Measurements from ENCODE around the gene ACAA1.

The ACAA1 gene

GRCh38 chr3:38117163-38117716 is 19.7 kb downstream of the ACAA1 start:
- Histone ChIP-seq H3K4me3 (ENCODE audit: low read depth, low read length) (no peak overlapping the region), H3K9me3 (ENCODE audit: severe bottlenecking) (no peaks in the 10 kb centered on the region), H3K27ac (no peak overlapping the region), H3K36me3 (peaks cover 8% of the 10 kb centered on the region; the same call in 1 of the 2 replicates), H3K27me3 (ENCODE audit: insufficient read depth, low read depth, severe bottlenecking) (no peaks in the 10 kb centered on the region)
- no peak for DNase-seq
- TF ChIP-seq CTCF (IDR thresholded peaks at IDR 0.05; ENCODE audit: low read depth, low read length) = no peak

GRCh38 chr3:38116471-38117162 is 20.3 kb downstream of the ACAA1 start:
- no peak overlapping the region for H3K27ac ChIP-seq
- no peak overlapping the region for H3K4me3 ChIP-seq (ENCODE audit: low read depth, low read length)
- H3K36me3 ChIP-seq = peaks cover 7% of the 10 kb centered on the region; the same call in 1 of the 2 replicates
- no peak for DNase-seq
- H3K27me3 ChIP-seq (ENCODE audit: insufficient read depth, low read depth, severe bottlenecking) = no peaks in the 10 kb centered on the region
- H3K9me3 ChIP-seq (ENCODE audit: severe bottlenecking) = no peaks in the 10 kb centered on the region
- TF ChIP-seq CTCF (IDR thresholded peaks at IDR 0.05; ENCODE audit: low read depth, low read length) = peak; percentile 32; the same call in 1 of the 2 replicates

GRCh38 chr3:38115645-38116427 is 21.1 kb downstream of the ACAA1 start:
- no peak overlapping the region for H3K27ac ChIP-seq
- no peaks in the 10 kb centered on the region for H3K9me3 ChIP-seq (ENCODE audit: severe bottlenecking)
- H3K36me3 ChIP-seq = peaks cover 2% of the 10 kb centered on the region; the same call in 1 of the 2 replicates
- no peaks in the 10 kb centered on the region for H3K27me3 ChIP-seq (ENCODE audit: insufficient read depth, low read depth, severe bottlenecking)
- DNase-seq = no peak
- H3K4me3 ChIP-seq (ENCODE audit: low read depth, low read length) = no peak overlapping the region
- no peak for TF ChIP-seq CTCF (IDR thresholded peaks at IDR 0.05; ENCODE audit: low read depth, low read length)

- Histone ChIP-seq H3K9me3 (ENCODE audit: severe bottlenecking) (no peaks in the 10 kb centered on the region), H3K36me3 (no peaks in the 10 kb centered on the region), H3K27ac (no peak overlapping the region), H3K4me3 (ENCODE audit: low read depth, low read length) (no peak overlapping the region), H3K27me3 (ENCODE audit: insufficient read depth, low read depth, severe bottlenecking) (no peaks in the 10 kb centered on the region)
- TF ChIP-seq CTCF (IDR thresholded peaks at IDR 0.05; ENCODE audit: low read depth, low read length) = no peak
- DNase-seq = no peak
Measured at GRCh38 chr3:38114875-38115644, 21.9 kb downstream of the ACAA1 start.

GRCh38 chr3:38114052-38114874 is 22.7 kb downstream of the ACAA1 start:
- no peaks in the 10 kb centered on the region for H3K27me3 ChIP-seq (ENCODE audit: insufficient read depth, low read depth, severe bottlenecking)
- H3K9me3 ChIP-seq (ENCODE audit: severe bottlenecking) = no peaks in the 10 kb centered on the region
- no peak overlapping the region for H3K4me3 ChIP-seq (ENCODE audit: low read depth, low read length)
- no peaks in the 10 kb centered on the region for H3K36me3 ChIP-seq
- no peak overlapping the region for H3K27ac ChIP-seq
- no peak for DNase-seq
- TF ChIP-seq CTCF (IDR thresholded peaks at IDR 0.05; ENCODE audit: low read depth, low read length) = no peak

Data from WERI-Rb-1 (cell line).